ENCODE data around the gene INPP5D. TPM values are rescaled to one million over a fixed set of nuclear protein-coding genes. Genes with fewer than 3 reads are reported as not detected.

Gene INPP5D
- total and polyA plus RNA-seq, 2 of the 8 experiments (the other 6 are each of a cell fraction or from before 2014, with no cell fraction given) = 4.5 to 7.1 TPM

- Histone ChIP-seq H3K27ac (ENCODE audit: low read depth, low read length) (no peak overlapping the region), H3K18ac (ENCODE audit: extremely low read depth, low read length) (no peak overlapping the region), H2BK12ac (ENCODE audit: low read depth, low read length) (no peak overlapping the region), H2BK120ac (replicated peaks; ENCODE audit: low read depth, low read length) (no peak overlapping the region), H3K4me2 (ENCODE audit: insufficient read depth in 1 of 2, low read depth in 2 of 2, low read length in 2 of 2) (no peak overlapping the region), H3K36me3 (ENCODE audit: control insufficient read depth in 2 of 4, insufficient read depth in 4 of 4, low read length in 3 of 4) (peaks cover 9 to 38% (median 28%) of the 10 kb centered on the region in 4 experiments; a peak in 7 of 8 replicates), H2AFZ (ENCODE audit: low read length) (no peak overlapping the region), H3K23me2 (ENCODE audit: low read depth, low read length) (no peaks in the 10 kb centered on the region; the same call in 1 of the 2 replicates), H3K4me3 (ENCODE audit: extremely low read depth in 1 of 4, insufficient read depth in 2 of 4, low read depth in 3 of 4, low read length in 4 of 4) (no peak overlapping the region), H2AK5ac (ENCODE audit: low read depth, low read length) (no peak overlapping the region), H4K20me1 (replicated peaks in 1 of 2; ENCODE audit: control insufficient read depth in 1 of 2, insufficient read depth in 2 of 2, low read length in 2 of 2) (peaks cover 5 to 6% of the 10 kb centered on the region in 2 experiments), H4K8ac (ENCODE audit: extremely low read depth, insufficient read depth, low read length) (no peak overlapping the region), H3K9me3 (ENCODE audit: insufficient read depth in 2 of 2, low read depth in 1 of 2, low read length in 1 of 2) (peaks cover 3 to 8% of the 10 kb centered on the region in 2 experiments; a peak in 3 of 4 replicates), H2BK5ac (ENCODE audit: low read depth, low read length) (no peak overlapping the region), H3K4ac (replicated peaks; ENCODE audit: insufficient read length, low read depth, low read length) (no peak overlapping the region), H4K5ac (ENCODE audit: insufficient read length, low read depth, low read length) (no peak overlapping the region), H3K27me3 (replicated peaks in 1 of 4; ENCODE audit: control insufficient read depth in 3 of 4, extremely low read depth in 1 of 4, insufficient read depth in 3 of 4, low read length in 3 of 4) (no peaks in the 10 kb centered on the region), H2BK20ac (ENCODE audit: low read length) (no peak overlapping the region), H3K23ac (ENCODE audit: insufficient read length) (no peak overlapping the region), H3K9ac (replicated peaks in 1 of 4; ENCODE audit: extremely low read depth in 1 of 4, low read depth in 3 of 4, low read length in 3 of 4) (no peak overlapping the region), H4K91ac (replicated peaks; ENCODE audit: insufficient read length, low read length) (no peak overlapping the region), H3K4me1 (replicated peaks in 1 of 4; ENCODE audit: control insufficient read depth in 3 of 4, insufficient read depth in 4 of 4, low read length in 3 of 4) (0 out of 7 replicates have a peak, but pooled peaks cover 0 to 2% (median 0%) of the 10 kb centered on the region in 4 experiments), H3K14ac (ENCODE audit: insufficient read length) (no peak overlapping the region), H3K79me1 (ENCODE audit: low read depth, low read length) (peaks cover 5% of the 10 kb centered on the region; the same call in 1 of the 2 replicates), H3K56ac (replicated peaks; ENCODE audit: insufficient read length, low read depth, low read length) (no peak overlapping the region), H2BK15ac (ENCODE audit: low read length) (no peak overlapping the region), H3K79me2 (ENCODE audit: control insufficient read depth in 1 of 2, insufficient read depth in 2 of 2, low read length in 2 of 2) (peaks cover 15 to 61% of the 10 kb centered on the region in 2 experiments)
- DNase-seq (ENCODE audit: low read depth in 1 of 2, low spot score in 2 of 2) (no peak), FAIRE-seq (no peak)
- CTCF ChIA-PET (ENCODE audit: partially characterized antibody) = interaction anchor here (1.5 kb wide), 1 partner anchor 13 kb away, joined by 3 read pairs; no protein-coding TSS in a partner anchor
- POLR2A ChIA-PET (ENCODE audit: partially characterized antibody) = interaction anchor here (0.6 kb wide), 1 partner anchor 414 kb away, joined by 4 read pairs; no protein-coding TSS in a partner anchor
- WGBS, 2 experiments (ENCODE audit: extremely low coverage in 1 of 2, insufficient coverage in 1 of 2, insufficient read length in 1 of 2, insufficient replicate concordance in 2 of 2, low coverage in 1 of 2, low lambda C conversion rate in 2 of 2, missing lambda C conversion rate in 1 of 2) = 95% methylated on average over 11 of the region's 11 CpGs; no CpG with 5 or more reads in 1 of the 2 experiments
- TF ChIP-seq SUZ12 (IDR thresholded peaks at IDR 0.05; ENCODE audit: low read length) = no peak
Observed at GRCh38 chr2:233255151-233255550, 195.0 kb downstream of the INPP5D start.

Data from H1 (cell line).